Stimulated activated CD4-positive, alpha-beta T cell treated with anti-CD3 and anti-CD28 coated beads, Interleukin-12 subunit alpha, Interleukin-12 subunit beta, amount 100 ng/mL, for 24 hours (primary cell): ENCODE data around the gene ZNF202.

Source experiments
- DNase-seq, 2 experiments: peaks; one replicate each; pipeline ENCODE4 v3.0.0-alpha.2; 2020; ENCODE audit warnings: low read depth in 2 of 2

ZNF202 gene

GRCh38 chr11:123683428-123684170 is 57.9 kb downstream of the ZNF202 start:
- DNase-seq, result no peak

GRCh38 chr11:123682696-123683410 is 58.6 kb downstream of the ZNF202 start:
- DNase-seq, result no peak

GRCh38 chr11:123681030-123681429 is 60.4 kb downstream of the ZNF202 start:
- no peak for DNase-seq

GRCh38 chr11:123678246-123678645 is 63.2 kb downstream of the ZNF202 start:
- DNase-seq, result no peak

GRCh38 chr11:123677510-123677909 is 64.0 kb downstream of the ZNF202 start:
- DNase-seq, result no peak

GRCh38 chr11:123674297-123674696 is 67.2 kb downstream of the ZNF202 start:
- no peak for DNase-seq
